ENCODE results near the gene PAPPA. TPM values are rescaled to one million over a fixed set of nuclear protein-coding genes. Genes with fewer than 3 reads are reported as not detected.

PAPPA gene
- total RNA-seq, 1 experiment from 2014 or later = 0.17 TPM

DNA sequence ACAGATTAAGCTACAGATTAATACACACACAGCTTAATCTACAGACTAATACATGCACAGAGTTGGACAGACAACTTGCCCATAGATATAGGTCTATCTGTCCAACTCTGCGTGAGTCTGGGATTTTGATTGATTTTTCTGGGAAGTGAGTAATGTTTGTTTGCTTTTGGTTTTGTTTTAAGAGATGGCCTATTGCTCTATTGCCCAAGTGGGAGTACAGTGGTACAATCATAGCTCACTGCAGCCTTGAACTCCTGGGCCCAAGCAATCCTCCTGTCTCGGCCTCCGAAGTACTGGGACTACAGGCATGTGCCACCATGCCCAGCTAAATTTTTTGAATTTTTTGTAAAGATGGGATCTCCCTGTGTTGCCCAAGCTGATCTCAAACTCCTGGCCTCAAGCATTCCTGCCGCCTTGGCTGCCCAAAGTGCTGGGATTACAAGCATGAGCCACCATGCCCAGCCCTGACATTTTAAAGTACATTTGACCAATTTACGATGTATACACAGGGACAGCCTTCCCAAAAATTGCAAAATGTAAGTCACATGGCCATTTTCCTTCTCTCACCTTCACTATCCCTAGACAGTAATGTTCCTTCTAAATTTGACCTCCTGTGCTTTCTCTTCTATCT lies 50.8 kb downstream of the PAPPA start:
- no peak overlapping the region for H2BK15ac ChIP-seq (ENCODE audit: low read depth, low read length)
- no peaks in the 10 kb centered on the region for H3K36me3 Mint-ChIP-seq (ENCODE audit: insufficient read depth in 1 of 3, low read depth in 3 of 3)
- no peak overlapping the region for H3T11ph ChIP-seq (ENCODE audit: low read length)
- WGBS (ENCODE audit: extremely low coverage, insufficient read length, low lambda C conversion rate) = no CpG with 5 or more reads among the region's 5 CpGs
- no peak for DNase-seq
- H3K9ac ChIP-seq (ENCODE audit: extremely low read depth, insufficient read length, low read length) = no peak overlapping the region
- H3K79me2 ChIP-seq (ENCODE audit: insufficient read depth, low read length) = no peaks in the 10 kb centered on the region
- H3K14ac ChIP-seq (ENCODE audit: insufficient read depth, low read length) = no peak overlapping the region
- H3K9me3 Mint-ChIP-seq = no peaks in the 10 kb centered on the region
- no peak overlapping the region for H2BK120ac ChIP-seq (ENCODE audit: low read depth, low read length, poor library complexity, severe bottlenecking)
- H2BK20ac ChIP-seq (ENCODE audit: low read depth, low read length, poor library complexity, severe bottlenecking) = no peak overlapping the region
- H3K4ac ChIP-seq (ENCODE audit: low read depth, low read length) = no peak overlapping the region
- TF ChIP-seq, protein P1, sequence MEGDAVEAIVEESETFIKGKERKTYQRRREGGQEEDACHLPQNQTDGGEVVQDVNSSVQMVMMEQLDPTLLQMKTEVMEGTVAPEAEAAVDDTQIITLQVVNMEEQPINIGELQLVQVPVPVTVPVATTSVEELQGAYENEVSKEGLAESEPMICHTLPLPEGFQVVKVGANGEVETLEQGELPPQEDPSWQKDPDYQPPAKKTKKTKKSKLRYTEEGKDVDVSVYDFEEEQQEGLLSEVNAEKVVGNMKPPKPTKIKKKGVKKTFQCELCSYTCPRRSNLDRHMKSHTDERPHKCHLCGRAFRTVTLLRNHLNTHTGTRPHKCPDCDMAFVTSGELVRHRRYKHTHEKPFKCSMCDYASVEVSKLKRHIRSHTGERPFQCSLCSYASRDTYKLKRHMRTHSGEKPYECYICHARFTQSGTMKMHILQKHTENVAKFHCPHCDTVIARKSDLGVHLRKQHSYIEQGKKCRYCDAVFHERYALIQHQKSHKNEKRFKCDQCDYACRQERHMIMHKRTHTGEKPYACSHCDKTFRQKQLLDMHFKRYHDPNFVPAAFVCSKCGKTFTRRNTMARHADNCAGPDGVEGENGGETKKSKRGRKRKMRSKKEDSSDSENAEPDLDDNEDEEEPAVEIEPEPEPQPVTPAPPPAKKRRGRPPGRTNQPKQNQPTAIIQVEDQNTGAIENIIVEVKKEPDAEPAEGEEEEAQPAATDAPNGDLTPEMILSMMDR (conservative IDR thresholded peaks at IDR 0.05) = no peak
- H3K4me3 Mint-ChIP-seq = no peak overlapping the region
- H3K23ac ChIP-seq (ENCODE audit: insufficient read length, low read depth, low read length) = no peak overlapping the region
- no peaks in the 10 kb centered on the region for H3K4me1 ChIP-seq (ENCODE audit: insufficient read depth, low read length)
- no peaks in the 10 kb centered on the region for H3K9me3 ChIP-seq (ENCODE audit: control insufficient read depth, low read depth, low read length)
- H3K18ac ChIP-seq (ENCODE audit: insufficient read length, low read depth, low read length) = no peak overlapping the region
- no peak overlapping the region for H2BK12ac ChIP-seq (ENCODE audit: insufficient read length, low read depth, low read length)
- peaks cover 9 to 11% of the 10 kb centered on the region in 2 experiments for H3K4me1 Mint-ChIP-seq
- H3K27me3 ChIP-seq (ENCODE audit: insufficient read depth, low read length) = no peaks in the 10 kb centered on the region
- H3K4me2 ChIP-seq (ENCODE audit: insufficient read depth, insufficient read length, low read length) = no peak overlapping the region
- H3K27ac ChIP-seq (ENCODE audit: insufficient read length, low read depth, low read length) = no peak overlapping the region
- no peak overlapping the region for H4K5ac ChIP-seq (ENCODE audit: insufficient read length, low read depth, low read length)
- no peaks in the 10 kb centered on the region for H3K23me2 ChIP-seq (ENCODE audit: insufficient read length, low read depth, low read length, poor library complexity, severe bottlenecking)
- no peak overlapping the region for H3K27ac Mint-ChIP-seq
- H2BK5ac ChIP-seq (ENCODE audit: insufficient read length, low read length) = no peak overlapping the region
- no peak overlapping the region for H4K91ac ChIP-seq (ENCODE audit: insufficient read length, low read depth, low read length)
- H2AFZ ChIP-seq (ENCODE audit: low read length) = no peak overlapping the region
- H2AK5ac ChIP-seq (ENCODE audit: insufficient read length, low read length) = no peak overlapping the region
- H3K56ac ChIP-seq (ENCODE audit: insufficient read length, low read depth, low read length) = no peak overlapping the region
- H3K27me3 Mint-ChIP-seq (ENCODE audit: low read depth) = no peaks in the 10 kb centered on the region; the same call in none of the 2 replicates
- no peaks in the 10 kb centered on the region for H4K20me1 ChIP-seq (ENCODE audit: control insufficient read depth, insufficient read depth, insufficient read length)
- no peak overlapping the region for H4K8ac ChIP-seq (replicated peaks; ENCODE audit: insufficient read length, low read depth, low read length)
- no peaks in the 10 kb centered on the region for H3K79me1 ChIP-seq (ENCODE audit: insufficient read depth, low read depth, low read length, poor library complexity, severe bottlenecking)

All from H9 (cell line).